Epithelial cell of esophagus (primary cell): ENCODE data around the gene KERA.
"Not testable (repeated sequence)": the region's sequence is repeated elsewhere in the genome, so short reads cannot be mapped to it uniquely, and the experiment has no call there.

Source experiments
- DNase-seq: peaks from one replicate; pipeline ENCODE4 v3.0.0; 2010; ENCODE audit warnings: low read depth
- H3K4me3 ChIP-seq: 2 replicates; pipeline ENCODE4 v1.5.1; 2011; ENCODE audit warnings: mild to moderate bottlenecking, low read length, control low read depth
- CTCF ChIP-seq: IDR thresholded peaks from 2 replicates; pipeline ENCODE4 v1.5.1; 2011; ENCODE audit warnings: low read depth, mild to moderate bottlenecking, low read length, control low read depth, inconsistent platforms; ENCODE audit not compliant: insufficient read depth; ENCODE audit errors: missing control alignments

Gene KERA

GRCh38 chr12:91093341-91093740 is 35.5 kb upstream of the KERA start:
- DNase-seq: no peak
- no peak for TF ChIP-seq CTCF
- no peak overlapping the region for H3K4me3 ChIP-seq

GRCh38 chr12:91091916-91092715 is 34.3 kb upstream of the KERA start:
- no peak for TF ChIP-seq CTCF
- H3K4me3 ChIP-seq: no peak overlapping the region
- DNase-seq: no peak

GRCh38 chr12:91089953-91090352 is 32.1 kb upstream of the KERA start:
- H3K4me3 ChIP-seq, DNase-seq: not testable (repeated sequence)

GRCh38 chr12:91080041-91080440 is 22.2 kb upstream of the KERA start:
- no peak for DNase-seq
- H3K4me3 ChIP-seq: no peak overlapping the region
- TF ChIP-seq CTCF: no peak

GRCh38 chr12:91078501-91078900 is 20.7 kb upstream of the KERA start:
- no peak overlapping the region for H3K4me3 ChIP-seq
- no peak for DNase-seq
- no peak for TF ChIP-seq CTCF

GRCh38 chr12:91077228-91077954 is 19.6 kb upstream of the KERA start:
- no peak for TF ChIP-seq CTCF
- no peak overlapping the region for H3K4me3 ChIP-seq
- DNase-seq: no peak

- TF ChIP-seq CTCF: no peak
- H3K4me3 ChIP-seq: no peak overlapping the region
- DNase-seq: no peak
These were observed 17.0 kb upstream of the KERA start for GRCh38 chr12:91074851-91075250.
